ENCODE data around the gene LDLRAD4. TPM values are rescaled to one million over a fixed set of nuclear protein-coding genes. Genes with fewer than 3 reads are reported as not detected.

The LDLRAD4 gene
- total RNA-seq, 1 experiment from 2014 or later: not detected

DNA sequence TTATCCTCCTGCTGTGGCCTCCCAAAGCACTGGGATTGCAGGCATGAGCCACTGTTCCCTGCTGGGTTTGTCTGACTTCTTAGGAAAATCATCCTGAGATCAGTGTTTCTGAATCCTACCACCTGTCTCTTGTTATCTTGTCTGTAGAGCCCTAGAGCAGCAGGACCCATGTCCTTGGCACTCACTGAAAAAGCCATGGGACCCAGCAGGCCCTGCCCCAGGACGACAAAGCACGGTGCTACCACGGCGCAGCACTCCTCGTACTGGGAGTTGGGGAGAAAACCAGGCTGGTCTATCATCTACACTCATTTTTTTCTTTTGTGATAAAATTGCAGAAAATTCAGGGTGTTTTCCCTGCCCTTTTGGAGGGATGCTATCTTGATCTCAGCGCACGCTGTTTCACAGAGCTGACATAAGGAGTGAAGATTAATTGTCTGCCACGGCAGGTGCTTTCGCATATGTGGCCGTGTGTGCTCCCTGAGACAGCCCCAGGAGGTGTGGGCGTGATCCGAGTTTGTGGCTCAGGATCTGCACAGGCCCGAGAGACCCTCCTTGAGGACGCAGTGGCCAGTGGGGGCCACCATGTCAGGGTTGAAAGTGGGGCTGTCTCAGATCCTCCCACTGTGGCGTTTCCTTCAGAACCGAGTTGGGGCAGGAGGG is 179.1 kb downstream of the LDLRAD4 start:
- H3K9ac ChIP-seq (ENCODE audit: low read length): no peak overlapping the region
- BruUV-seq (replicated peaks): no TSS peak
- peaks cover 79% of the 10 kb centered on the region for H3K27me3 ChIP-seq (ENCODE audit: low read length)
- no peak overlapping the region for H3K4me3 ChIP-seq (ENCODE audit: low read length)
- H3K9me2 ChIP-seq (replicated peaks; ENCODE audit: low read length): no peaks in the 10 kb centered on the region
- H3K4me2 ChIP-seq (ENCODE audit: low read length): no peak overlapping the region
- no peak for ATAC-seq
- no peaks in the 10 kb centered on the region for H4K20me1 ChIP-seq (ENCODE audit: low read length)
- no peak overlapping the region for H3K27ac ChIP-seq (ENCODE audit: low read length)
- TF ChIP-seq EZH2phosphoT487 (IDR thresholded peaks at IDR 0.05; ENCODE audit: borderline replicate concordance, low read length) (no peak), EZH2 (IDR thresholded peaks at IDR 0.05; ENCODE audit: low read length, unreplicated experiment) (no peak)
- TF ChIP-seq, protein P1, sequence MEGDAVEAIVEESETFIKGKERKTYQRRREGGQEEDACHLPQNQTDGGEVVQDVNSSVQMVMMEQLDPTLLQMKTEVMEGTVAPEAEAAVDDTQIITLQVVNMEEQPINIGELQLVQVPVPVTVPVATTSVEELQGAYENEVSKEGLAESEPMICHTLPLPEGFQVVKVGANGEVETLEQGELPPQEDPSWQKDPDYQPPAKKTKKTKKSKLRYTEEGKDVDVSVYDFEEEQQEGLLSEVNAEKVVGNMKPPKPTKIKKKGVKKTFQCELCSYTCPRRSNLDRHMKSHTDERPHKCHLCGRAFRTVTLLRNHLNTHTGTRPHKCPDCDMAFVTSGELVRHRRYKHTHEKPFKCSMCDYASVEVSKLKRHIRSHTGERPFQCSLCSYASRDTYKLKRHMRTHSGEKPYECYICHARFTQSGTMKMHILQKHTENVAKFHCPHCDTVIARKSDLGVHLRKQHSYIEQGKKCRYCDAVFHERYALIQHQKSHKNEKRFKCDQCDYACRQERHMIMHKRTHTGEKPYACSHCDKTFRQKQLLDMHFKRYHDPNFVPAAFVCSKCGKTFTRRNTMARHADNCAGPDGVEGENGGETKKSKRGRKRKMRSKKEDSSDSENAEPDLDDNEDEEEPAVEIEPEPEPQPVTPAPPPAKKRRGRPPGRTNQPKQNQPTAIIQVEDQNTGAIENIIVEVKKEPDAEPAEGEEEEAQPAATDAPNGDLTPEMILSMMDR (conservative IDR thresholded peaks at IDR 0.05; ENCODE audit: low read depth, low read length): no peak
- intact Hi-C loops (cut with micrococcal nuclease): no loop called here
- no peak for DNase-seq
- CTCF ChIA-PET: no interaction called here
- H3K36me3 ChIP-seq (ENCODE audit: low read depth, low read length): no peaks in the 10 kb centered on the region
- H3K4me1 ChIP-seq (ENCODE audit: insufficient read depth, low read length): no peaks in the 10 kb centered on the region
- H2AFZ ChIP-seq (ENCODE audit: low read length): no peak overlapping the region
- POLR2A ChIA-PET (ENCODE audit: unreplicated experiment): no interaction called here
- no peaks in the 10 kb centered on the region for H3K79me2 ChIP-seq (ENCODE audit: low read length)
- H3K9me3 ChIP-seq (ENCODE audit: low read length): no peaks in the 10 kb centered on the region
- no peaks in the 10 kb centered on the region for H3F3A ChIP-seq (ENCODE audit: low read length, unreplicated experiment)

GRCh38 chr18:13398631-13399030 is 180.1 kb downstream of the LDLRAD4 start:
- CTCF ChIA-PET: no interaction called here
- no peaks in the 10 kb centered on the region for H3K4me1 ChIP-seq (ENCODE audit: insufficient read depth, low read length)
- no peaks in the 10 kb centered on the region for H4K20me1 ChIP-seq (ENCODE audit: low read length)
- no peak overlapping the region for H3K27ac ChIP-seq (ENCODE audit: low read length)
- no peak for TF ChIP-seq EZH2phosphoT487 (IDR thresholded peaks at IDR 0.05; ENCODE audit: borderline replicate concordance, low read length)
- no peak for TF ChIP-seq EZH2 (IDR thresholded peaks at IDR 0.05; ENCODE audit: low read length, unreplicated experiment)
- TF ChIP-seq, protein P1 (conservative IDR thresholded peaks at IDR 0.05; ENCODE audit: low read depth, low read length): no peak
- no peak for ATAC-seq
- no peak overlapping the region for H3K4me3 ChIP-seq (ENCODE audit: low read length)
- intact Hi-C loops (cut with micrococcal nuclease): no loop called here
- H3F3A ChIP-seq (ENCODE audit: low read length, unreplicated experiment): no peaks in the 10 kb centered on the region
- no peak overlapping the region for H3K9ac ChIP-seq (ENCODE audit: low read length)
- H3K36me3 ChIP-seq (ENCODE audit: low read depth, low read length): no peaks in the 10 kb centered on the region
- DNase-seq: no peak
- H3K79me2 ChIP-seq (ENCODE audit: low read length): no peaks in the 10 kb centered on the region
- BruUV-seq (replicated peaks): no TSS peak
- no peak overlapping the region for H2AFZ ChIP-seq (ENCODE audit: low read length)
- no peaks in the 10 kb centered on the region for H3K9me2 ChIP-seq (replicated peaks; ENCODE audit: low read length)
- H3K27me3 ChIP-seq (ENCODE audit: low read length): peaks cover 79% of the 10 kb centered on the region
- no peaks in the 10 kb centered on the region for H3K9me3 ChIP-seq (ENCODE audit: low read length)
- POLR2A ChIA-PET (ENCODE audit: unreplicated experiment): no interaction called here
- no peak overlapping the region for H3K4me2 ChIP-seq (ENCODE audit: low read length)

GRCh38 chr18:13399511-13399910 is 181.0 kb downstream of the LDLRAD4 start:
- H3K79me2 ChIP-seq (ENCODE audit: low read length): no peaks in the 10 kb centered on the region
- H3K27me3 ChIP-seq (ENCODE audit: low read length): peaks cover 78% of the 10 kb centered on the region
- H3K4me2 ChIP-seq (ENCODE audit: low read length): no peak overlapping the region
- ChIA-PET CTCF (no interaction called here), POLR2A (ENCODE audit: unreplicated experiment) (no interaction called here)
- no peak overlapping the region for H2AFZ ChIP-seq (ENCODE audit: low read length)
- no peaks in the 10 kb centered on the region for H3K9me3 ChIP-seq (ENCODE audit: low read length)
- H3K4me3 ChIP-seq (ENCODE audit: low read length): no peak overlapping the region
- BruUV-seq (replicated peaks): no TSS peak
- H4K20me1 ChIP-seq (ENCODE audit: low read length): no peaks in the 10 kb centered on the region
- intact Hi-C loops (cut with micrococcal nuclease): no loop called here
- no peak for TF ChIP-seq EZH2 (IDR thresholded peaks at IDR 0.05; ENCODE audit: low read length, unreplicated experiment)
- no peak for TF ChIP-seq EZH2phosphoT487 (IDR thresholded peaks at IDR 0.05; ENCODE audit: borderline replicate concordance, low read length)
- TF ChIP-seq, protein P1 (conservative IDR thresholded peaks at IDR 0.05; ENCODE audit: low read depth, low read length): no peak
- no peak overlapping the region for H3K9ac ChIP-seq (ENCODE audit: low read length)
- H3F3A ChIP-seq (ENCODE audit: low read length, unreplicated experiment): no peaks in the 10 kb centered on the region
- no peaks in the 10 kb centered on the region for H3K4me1 ChIP-seq (ENCODE audit: insufficient read depth, low read length)
- no peaks in the 10 kb centered on the region for H3K36me3 ChIP-seq (ENCODE audit: low read depth, low read length)
- DNase-seq (no peak), ATAC-seq (no peak)
- no peak overlapping the region for H3K27ac ChIP-seq (ENCODE audit: low read length)
- H3K9me2 ChIP-seq (replicated peaks; ENCODE audit: low read length): no peaks in the 10 kb centered on the region
